Peyer's patch (tissue), 4 donors: Measurements from ENCODE around the gene FKBP6. TPM values are rescaled to one million over a fixed set of nuclear protein-coding genes. Genes with fewer than 3 reads are reported as not detected.

Experiments
- DNase-seq, 3 donors: peaks; one replicate each; pipeline ENCODE4 v3.0.0-alpha.2; 2017 to 2019
- H3K27ac ChIP-seq, 4 donors: fragments of 200-600 bp; sonication (generic); one replicate each; pipeline ENCODE4 v1.5.1; 2016 to 2019
- H3K27me3 ChIP-seq, 2 donors: fragments of 200-600 bp; sonication (generic); one replicate each; pipeline ENCODE4 v1.5.1; 2019
- H3K36me3 ChIP-seq, 3 donors: fragments of 200-600 bp; sonication (generic); one replicate each; pipeline ENCODE4 v1.5.1; 2016 to 2019
- H3K4me1 ChIP-seq, 4 donors: fragments of 200-600 bp; sonication (generic); one replicate each; pipeline ENCODE4 v1.5.1; 2016 to 2019
- H3K4me3 ChIP-seq, 4 donors: fragments of 200-600 bp; sonication (generic); 1 replicate in 3 of 4; 2 replicates in 1 of 4; pipeline ENCODE4 v1.5.1; 2016 to 2019; ENCODE audit warnings: mild to moderate bottlenecking in 1 of 4
- H3K9me3 ChIP-seq, 4 donors: fragments of 200-600 bp; sonication (generic); one replicate each; pipeline ENCODE4 v1.5.1; 2016 to 2019; ENCODE audit warnings: mild to moderate bottlenecking in 1 of 4
- CTCF ChIP-seq, 6 experiments: fragments of 450-650 bp in 4 of 6; fragments of 200-600 bp in 2 of 6; sonication (generic) in 1 of 6; IDR thresholded peaks; one replicate each; pipeline ENCODE4 v1.5.1; 2017 to 2019; ENCODE audit warnings: antibody characterized with exemption in 6 of 6, mild to moderate bottlenecking in 3 of 6, moderate library complexity in 1 of 6
- POLR2A ChIP-seq, 2 donors: fragments of 450-650 bp; IDR thresholded peaks; one replicate each; pipeline ENCODE4 v1.5.1; 2017; ENCODE audit warnings: antibody characterized with exemption in 2 of 2, mild to moderate bottlenecking in 2 of 2, moderate library complexity in 2 of 2
- total RNA-seq, 4 donors: library from RNA; depleted of rRNA; stranded (reverse); fragments of >200 nt; gene quantifications; one replicate each; pipeline ENCODE4 v1.1.0, GENCODE V29; 2016

The FKBP6 gene
- total RNA-seq, 4 donors from 2014 or later: not detected

- H3K27me3 ChIP-seq: no peaks in the 10 kb centered on the region
- H3K36me3 ChIP-seq: no peaks in the 10 kb centered on the region
- TF ChIP-seq CTCF (IDR thresholded peaks at IDR 0.05) (no peak), POLR2A (IDR thresholded peaks at IDR 0.05) (no peak)
- no peak overlapping the region for H3K27ac ChIP-seq
- H3K4me3 ChIP-seq: no peak overlapping the region
- H3K9me3 ChIP-seq: peaks cover 0 to 4% (median 0%) of the 10 kb centered on the region in 4 donors
- DNase-seq: no peak
- peaks cover 0 to 13% (median 0%) of the 10 kb centered on the region in 4 donors for H3K4me1 ChIP-seq
Measured at GRCh38 chr7:73354196-73354595, 26.2 kb downstream of the FKBP6 start.

- no peak overlapping the region for H3K4me3 ChIP-seq
- no peaks in the 10 kb centered on the region for H3K36me3 ChIP-seq
- H3K27ac ChIP-seq: no peak overlapping the region
- TF ChIP-seq CTCF (IDR thresholded peaks at IDR 0.05) (no peak), POLR2A (IDR thresholded peaks at IDR 0.05) (no peak)
- peaks cover 0 to 13% (median 0%) of the 10 kb centered on the region in 4 donors for H3K4me1 ChIP-seq
- no peak for DNase-seq
- H3K9me3 ChIP-seq: peaks cover 0 to 4% (median 0%) of the 10 kb centered on the region in 4 donors
- no peaks in the 10 kb centered on the region for H3K27me3 ChIP-seq
Measured at GRCh38 chr7:73354821-73355220, 26.9 kb downstream of the FKBP6 start.

- Histone ChIP-seq H3K9me3 (peaks cover 0 to 4% (median 0%) of the 10 kb centered on the region in 4 donors), H3K27ac (no peak overlapping the region), H3K4me3 (no peak overlapping the region), H3K36me3 (no peaks in the 10 kb centered on the region), H3K4me1 (peaks cover 0 to 13% (median 0%) of the 10 kb centered on the region in 4 donors), H3K27me3 (no peaks in the 10 kb centered on the region)
- TF ChIP-seq CTCF (IDR thresholded peaks at IDR 0.05): no peak
- TF ChIP-seq POLR2A (IDR thresholded peaks at IDR 0.05): no peak
- no peak for DNase-seq
Measured at GRCh38 chr7:73356159-73356558, 28.2 kb downstream of the FKBP6 start.

- peaks cover 0 to 13% (median 0%) of the 10 kb centered on the region in 4 donors for H3K4me1 ChIP-seq
- no peaks in the 10 kb centered on the region for H3K9me3 ChIP-seq
- peak overlapping the region in 1 of 4 donors; percentile 33 for H3K4me3 ChIP-seq
- no peak for TF ChIP-seq POLR2A (IDR thresholded peaks at IDR 0.05)
- no peak for TF ChIP-seq CTCF (IDR thresholded peaks at IDR 0.05)
- H3K36me3 ChIP-seq: no peaks in the 10 kb centered on the region
- no peaks in the 10 kb centered on the region for H3K27me3 ChIP-seq
- peak overlapping the region in 2 of 4 donors; percentile 39 to 54 for H3K27ac ChIP-seq
- no peak for DNase-seq
Measured at GRCh38 chr7:73358590-73359275, 30.8 kb downstream of the FKBP6 start.

GRCh38 chr7:73359306-73359705, 31.3 kb downstream of the FKBP6 start:
- H3K4me3 ChIP-seq: no peak overlapping the region
- no peak overlapping the region for H3K27ac ChIP-seq
- TF ChIP-seq POLR2A (IDR thresholded peaks at IDR 0.05): no peak
- no peak for TF ChIP-seq CTCF (IDR thresholded peaks at IDR 0.05)
- no peaks in the 10 kb centered on the region for H3K27me3 ChIP-seq
- peaks cover 0 to 13% (median 0%) of the 10 kb centered on the region in 4 donors for H3K4me1 ChIP-seq
- H3K9me3 ChIP-seq: no peaks in the 10 kb centered on the region
- DNase-seq: no peak
- H3K36me3 ChIP-seq: no peaks in the 10 kb centered on the region
